KBM-7 (cell line): Measurements from ENCODE around the gene CNIH3.
"Not testable (repeated sequence)": the region's sequence is repeated elsewhere in the genome, so short reads cannot be mapped to it uniquely, and the experiment has no call there.

Experiments
- DNase-seq: peaks from one replicate; pipeline ENCODE4 v3.0.0-alpha.2; 2015
- in situ Hi-C: fragments of 300-500 bp; cut with MboI; formaldehyde crosslinking; loops from 2 replicates; pipeline ENCODE4 v1.14.3; 2020; ENCODE audit warnings: low sequenced_read_pairs, low pct_unique_long_range_greater_than_20kb, mixed read lengths

Gene CNIH3

GRCh38 chr1:224673141-224673540 is 57.0 kb downstream of the CNIH3 start:
- in situ Hi-C loops: no loop called here
- DNase-seq: no peak

GRCh38 chr1:224675590-224675989 is 59.5 kb downstream of the CNIH3 start:
- DNase-seq: no peak
- in situ Hi-C loops: no loop called here

- DNase-seq: no peak
- in situ Hi-C loops: no loop called here
Observed at GRCh38 chr1:224676551-224676950, 60.4 kb downstream of the CNIH3 start.

GRCh38 chr1:224678168-224678567 is 62.1 kb downstream of the CNIH3 start:
- in situ Hi-C loops: no loop called here
- no peak for DNase-seq

- in situ Hi-C loops: no loop called here
- DNase-seq: no peak
Observed at GRCh38 chr1:224679606-224680005, 63.5 kb downstream of the CNIH3 start.

GRCh38 chr1:224681816-224682215 is 65.7 kb downstream of the CNIH3 start:
- no peak for DNase-seq
- in situ Hi-C loops: no loop called here

GRCh38 chr1:224683936-224684335 is 67.8 kb downstream of the CNIH3 start:
- in situ Hi-C loops: no loop called here
- DNase-seq: no peak

GRCh38 chr1:224684979-224685425 is 68.9 kb downstream of the CNIH3 start:
- in situ Hi-C loops: no loop called here
- DNase-seq: peak; percentile 1

- in situ Hi-C loops, DNase-seq: not testable (repeated sequence)
Observed at GRCh38 chr1:224686140-224686539, 70.0 kb downstream of the CNIH3 start.

- DNase-seq: no peak
- in situ Hi-C loops: no loop called here
Observed at GRCh38 chr1:224687465-224687864, 71.3 kb downstream of the CNIH3 start.

- no peak for DNase-seq
- in situ Hi-C loops: no loop called here
Observed at GRCh38 chr1:224689374-224689773, 73.3 kb downstream of the CNIH3 start.

- no peak for DNase-seq
- in situ Hi-C loops: no loop called here
Observed at GRCh38 chr1:224690576-224690975, 74.5 kb downstream of the CNIH3 start.

- in situ Hi-C loops: no loop called here
- no peak for DNase-seq
Observed at GRCh38 chr1:224691148-224691925, 75.2 kb downstream of the CNIH3 start.

GRCh38 chr1:224694969-224695368 is 78.9 kb downstream of the CNIH3 start:
- no peak for DNase-seq
- in situ Hi-C loops: no loop called here

GRCh38 chr1:224696021-224696420 is 79.9 kb downstream of the CNIH3 start:
- DNase-seq: no peak
- in situ Hi-C loops: no loop called here

- no peak for DNase-seq
- in situ Hi-C loops: no loop called here
Observed at GRCh38 chr1:224696891-224697765, 81.0 kb downstream of the CNIH3 start.

GRCh38 chr1:224698015-224698451 is 81.9 kb downstream of the CNIH3 start:
- in situ Hi-C loops: no loop called here
- DNase-seq: no peak

- in situ Hi-C loops: no loop called here
- DNase-seq: peak; percentile 21
Observed at GRCh38 chr1:224700918-224701531, 84.9 kb downstream of the CNIH3 start.

- in situ Hi-C loops: no loop called here
- DNase-seq: no peak
Observed at GRCh38 chr1:224703702-224704101, 87.6 kb downstream of the CNIH3 start.
